ENCODE measurements around the gene ACTR3C. TPM values are rescaled to one million over a fixed set of nuclear protein-coding genes. Genes with fewer than 3 reads are reported as not detected.
A peak's percentile ranks its signal among the peaks of the same experiment; 100 is the strongest.
"Not testable (repeated sequence)": the region's sequence is repeated elsewhere in the genome, so short reads cannot be mapped to it uniquely, and the experiment has no call there.

Gene ACTR3C
- total RNA-seq, 1 experiment from 2014 or later: 3.6 TPM

DNA sequence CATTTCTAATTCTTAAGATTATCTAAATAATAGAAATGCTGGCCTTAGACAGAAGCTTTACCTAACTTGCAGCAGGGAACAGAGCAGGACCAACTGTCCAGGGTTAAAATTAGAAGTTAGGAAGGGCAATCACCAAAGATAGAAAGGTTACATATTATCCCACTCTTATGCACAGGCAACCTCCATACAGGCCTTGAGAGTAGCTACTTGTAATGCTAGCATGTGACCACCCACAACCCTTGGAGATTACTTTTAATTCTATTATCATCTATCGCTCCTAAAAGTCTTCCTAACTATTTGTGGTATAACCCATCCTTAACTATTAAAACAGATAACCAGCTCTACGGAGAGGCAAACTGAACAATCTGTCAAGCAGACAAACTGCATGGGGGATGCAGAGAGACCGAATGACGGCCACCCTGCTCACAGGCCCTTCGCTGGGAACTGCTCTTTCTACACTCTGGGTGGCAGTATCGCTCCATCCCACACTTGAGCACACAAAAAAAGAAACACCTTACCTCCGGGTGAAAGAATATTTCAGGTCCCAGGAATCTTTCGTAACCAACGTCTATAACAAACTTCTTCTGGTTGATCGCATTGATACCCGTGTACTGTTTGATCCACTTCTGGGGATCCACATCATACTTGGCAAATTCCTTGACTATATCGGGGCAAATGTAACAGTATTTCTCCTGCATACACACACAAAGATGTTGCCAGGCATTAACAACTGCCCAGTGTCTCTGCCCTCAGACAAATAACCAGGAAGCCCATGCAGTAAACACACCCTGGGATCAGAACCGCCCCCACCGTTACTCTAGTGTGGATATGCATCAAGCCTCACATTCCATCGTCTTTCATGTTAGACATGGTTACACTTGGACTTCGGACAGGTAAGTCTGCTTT lies 37.2 kb downstream of the ACTR3C start:
- peak; percentile 31 for DNase-seq (ENCODE audit: unreplicated experiment)
- TF ChIP-seq, protein P1, sequence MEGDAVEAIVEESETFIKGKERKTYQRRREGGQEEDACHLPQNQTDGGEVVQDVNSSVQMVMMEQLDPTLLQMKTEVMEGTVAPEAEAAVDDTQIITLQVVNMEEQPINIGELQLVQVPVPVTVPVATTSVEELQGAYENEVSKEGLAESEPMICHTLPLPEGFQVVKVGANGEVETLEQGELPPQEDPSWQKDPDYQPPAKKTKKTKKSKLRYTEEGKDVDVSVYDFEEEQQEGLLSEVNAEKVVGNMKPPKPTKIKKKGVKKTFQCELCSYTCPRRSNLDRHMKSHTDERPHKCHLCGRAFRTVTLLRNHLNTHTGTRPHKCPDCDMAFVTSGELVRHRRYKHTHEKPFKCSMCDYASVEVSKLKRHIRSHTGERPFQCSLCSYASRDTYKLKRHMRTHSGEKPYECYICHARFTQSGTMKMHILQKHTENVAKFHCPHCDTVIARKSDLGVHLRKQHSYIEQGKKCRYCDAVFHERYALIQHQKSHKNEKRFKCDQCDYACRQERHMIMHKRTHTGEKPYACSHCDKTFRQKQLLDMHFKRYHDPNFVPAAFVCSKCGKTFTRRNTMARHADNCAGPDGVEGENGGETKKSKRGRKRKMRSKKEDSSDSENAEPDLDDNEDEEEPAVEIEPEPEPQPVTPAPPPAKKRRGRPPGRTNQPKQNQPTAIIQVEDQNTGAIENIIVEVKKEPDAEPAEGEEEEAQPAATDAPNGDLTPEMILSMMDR (IDR thresholded peaks at IDR 0.05; ENCODE audit: unreplicated experiment): peak; percentile 55
- H3K36me3 Mint-ChIP-seq (ENCODE audit: insufficient read depth, unreplicated experiment); H3K27me3 Mint-ChIP-seq (ENCODE audit: insufficient read depth, unreplicated experiment); H3K27ac Mint-ChIP-seq (ENCODE audit: low read depth, unreplicated experiment); H3K9me3 Mint-ChIP-seq (ENCODE audit: unreplicated experiment); POLR2A ChIA-PET; H3K4me3 Mint-ChIP-seq (ENCODE audit: unreplicated experiment); H3K4me1 Mint-ChIP-seq (ENCODE audit: insufficient read depth, unreplicated experiment); BruUV-seq (replicated peaks): not testable (repeated sequence)
- intact Hi-C loops (cut with micrococcal nuclease): loop anchor here (2.0 to 10.0 kb wide), 2 partner anchors 135 to 469 kb away; no protein-coding TSS in a partner anchor
- CTCF ChIA-PET: interaction anchor here (0.6 to 1.2 kb wide), 6 partner anchors 77 to 165 kb away, joined by 3 to 4 read pairs (median 3); partner anchors contain the start of gene GIMAP8

DNA sequence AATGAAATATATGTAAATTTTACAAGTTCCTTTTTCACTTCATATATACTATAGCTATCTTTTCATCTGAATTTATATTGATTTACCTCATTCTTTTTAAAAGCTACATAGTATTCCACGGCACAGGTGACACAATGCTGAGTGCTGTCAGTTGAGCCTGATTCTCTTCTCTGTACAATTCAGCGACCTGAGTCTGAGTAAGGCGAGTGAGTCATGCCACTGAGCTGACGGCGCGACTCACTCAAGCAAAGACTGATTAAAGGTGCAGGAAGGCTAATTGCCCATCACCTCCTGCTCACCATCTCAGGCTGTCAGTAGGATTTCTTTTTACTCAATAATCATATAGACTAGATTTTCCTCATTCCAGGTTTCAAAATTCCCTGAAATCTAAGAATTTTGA lies 39.7 kb downstream of the ACTR3C start:
- BruUV-seq (replicated peaks); H3K4me1 Mint-ChIP-seq (ENCODE audit: insufficient read depth, unreplicated experiment); POLR2A ChIA-PET; DNase-seq (ENCODE audit: unreplicated experiment); H3K4me3 Mint-ChIP-seq (ENCODE audit: unreplicated experiment); H3K27ac Mint-ChIP-seq (ENCODE audit: low read depth, unreplicated experiment); H3K9me3 Mint-ChIP-seq (ENCODE audit: unreplicated experiment); H3K27me3 Mint-ChIP-seq (ENCODE audit: insufficient read depth, unreplicated experiment); CTCF ChIA-PET; H3K36me3 Mint-ChIP-seq (ENCODE audit: insufficient read depth, unreplicated experiment): not testable (repeated sequence)
- intact Hi-C loops (cut with micrococcal nuclease): loop anchor here (10.0 kb wide), 1 partner anchor 471 kb away; no protein-coding TSS in a partner anchor

DNA sequence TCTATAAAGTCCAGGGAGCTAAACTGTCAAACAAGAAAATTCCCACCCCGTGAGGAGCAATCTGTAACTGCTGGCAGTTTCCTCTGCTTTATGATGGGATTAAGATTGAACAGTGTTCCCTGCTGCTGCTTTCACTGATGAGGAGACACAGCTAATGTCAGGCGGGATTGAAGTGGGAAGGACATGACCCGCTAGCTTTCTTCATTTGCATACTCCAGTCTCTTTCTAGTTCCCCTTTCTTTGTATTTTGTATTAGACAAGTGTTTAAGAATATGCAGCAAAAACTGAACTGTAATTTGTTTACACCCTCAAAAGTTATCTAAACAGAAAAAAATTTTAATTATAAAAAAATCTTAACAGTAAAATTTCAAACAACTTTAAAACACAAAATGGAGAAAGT lies 40.2 kb downstream of the ACTR3C start:
- intact Hi-C loops (cut with micrococcal nuclease): loop anchor here (10.0 kb wide), 1 partner anchor 472 kb away; no protein-coding TSS in a partner anchor
- H3K36me3 Mint-ChIP-seq (ENCODE audit: insufficient read depth, unreplicated experiment); CTCF ChIA-PET; DNase-seq (ENCODE audit: unreplicated experiment); H3K27me3 Mint-ChIP-seq (ENCODE audit: insufficient read depth, unreplicated experiment); BruUV-seq (replicated peaks); POLR2A ChIA-PET; H3K4me1 Mint-ChIP-seq (ENCODE audit: insufficient read depth, unreplicated experiment); H3K4me3 Mint-ChIP-seq (ENCODE audit: unreplicated experiment); H3K9me3 Mint-ChIP-seq (ENCODE audit: unreplicated experiment); H3K27ac Mint-ChIP-seq (ENCODE audit: low read depth, unreplicated experiment): not testable (repeated sequence)

DNA sequence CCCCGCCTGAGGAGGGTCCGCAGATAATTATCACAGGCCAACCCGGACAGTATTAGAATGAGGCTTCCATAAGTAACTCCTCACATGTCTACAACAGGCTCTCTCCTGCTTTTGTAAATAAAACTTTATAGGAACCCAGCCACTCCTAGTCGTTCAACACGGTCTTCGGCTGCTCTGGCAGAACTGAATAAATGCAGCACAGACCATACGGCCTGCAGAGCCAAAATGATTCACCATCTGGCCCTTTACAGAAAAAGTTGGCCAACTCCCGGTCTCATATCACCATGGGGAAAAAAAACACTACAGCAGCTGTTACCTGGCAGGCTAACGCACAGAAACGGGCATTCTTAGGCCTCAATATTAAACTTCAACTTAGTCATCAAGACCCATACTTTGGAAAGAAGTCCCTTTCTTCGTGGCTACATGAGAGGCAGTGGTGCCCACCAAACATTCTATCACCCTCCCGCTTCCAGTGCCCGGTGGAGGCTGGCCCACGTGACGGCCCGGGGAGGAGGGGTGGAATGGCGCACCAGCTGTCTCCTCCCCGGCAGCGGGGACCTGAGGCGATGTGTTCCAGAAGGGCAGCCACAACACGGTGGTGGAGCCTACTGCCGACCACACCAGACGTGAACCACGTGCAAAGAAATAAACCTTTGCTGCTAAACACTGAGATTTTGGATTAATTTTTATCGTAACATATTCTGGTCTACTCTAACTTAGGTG lies 41.5 kb downstream of the ACTR3C start:
- H3K36me3 Mint-ChIP-seq (ENCODE audit: insufficient read depth, unreplicated experiment); H3K4me1 Mint-ChIP-seq (ENCODE audit: insufficient read depth, unreplicated experiment); H3K9me3 Mint-ChIP-seq (ENCODE audit: unreplicated experiment); POLR2A ChIA-PET; DNase-seq (ENCODE audit: unreplicated experiment); H3K27ac Mint-ChIP-seq (ENCODE audit: low read depth, unreplicated experiment); BruUV-seq (replicated peaks); CTCF ChIA-PET; H3K27me3 Mint-ChIP-seq (ENCODE audit: insufficient read depth, unreplicated experiment); H3K4me3 Mint-ChIP-seq (ENCODE audit: unreplicated experiment): not testable (repeated sequence)
- intact Hi-C loops (cut with micrococcal nuclease): loop anchor here (10.0 kb wide), 1 partner anchor 473 kb away; no protein-coding TSS in a partner anchor

DNA sequence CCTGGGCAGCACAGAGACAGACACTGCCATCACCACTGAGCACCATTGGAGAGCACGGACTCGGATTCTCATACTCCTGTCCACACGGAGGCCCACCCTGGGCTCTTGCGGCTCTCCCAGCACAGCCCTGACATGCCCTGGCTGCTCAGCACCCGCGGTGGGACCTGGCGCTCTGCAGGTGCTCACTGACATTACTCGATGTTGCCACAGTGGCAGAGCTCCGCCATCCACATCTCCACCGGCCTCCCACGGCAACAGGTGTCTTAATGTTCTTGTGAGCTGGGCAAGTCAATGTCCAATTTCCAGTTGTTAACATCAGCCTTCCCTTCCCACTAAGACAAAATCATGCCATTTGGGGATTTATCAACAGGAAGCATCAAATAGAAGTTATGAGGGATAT lies 45.0 kb downstream of the ACTR3C start:
- DNase-seq (ENCODE audit: unreplicated experiment); BruUV-seq (replicated peaks): not testable (repeated sequence)

More for the DNA sequence above, 45.0 kb downstream of the ACTR3C start:
- H3K4me1 Mint-ChIP-seq (ENCODE audit: insufficient read depth, unreplicated experiment); H3K27me3 Mint-ChIP-seq (ENCODE audit: insufficient read depth, unreplicated experiment); POLR2A ChIA-PET; H3K9me3 Mint-ChIP-seq (ENCODE audit: unreplicated experiment); H3K4me3 Mint-ChIP-seq (ENCODE audit: unreplicated experiment); H3K27ac Mint-ChIP-seq (ENCODE audit: low read depth, unreplicated experiment); H3K36me3 Mint-ChIP-seq (ENCODE audit: insufficient read depth, unreplicated experiment): not testable (repeated sequence)
- CTCF ChIA-PET: interaction anchor here (0.6 kb wide), 1 partner anchor 484 kb away, joined by 3 read pairs; no protein-coding TSS in a partner anchor
- intact Hi-C loops (cut with micrococcal nuclease): loop anchor here (5.0 kb wide), 2 partner anchors 396 to 471 kb away; no protein-coding TSS in a partner anchor

Data from MCF 10A (cell line).